Adrenal gland (tissue), 5 donors: ENCODE measurements around the gene GAL3ST1.
A peak's percentile ranks its signal among the peaks of the same experiment; 100 is the strongest.

Experiments used
- CTCF ChIP-seq, 6 experiments: fragments of 450-650 bp in 4 of 6; fragments of 200-600 bp in 2 of 6; sonication (generic) in 1 of 6; IDR thresholded peaks; 1 replicate in 5 of 6; 2 replicates in 1 of 6; pipeline versions ENCODE4 v1.5.1 to v1.8.0; 2016 to 2021; ENCODE audit warnings: antibody characterized with exemption in 6 of 6, mild to moderate bottlenecking in 2 of 6, moderate library complexity in 1 of 6
- POLR2A ChIP-seq, 2 donors: fragments of 450-650 bp; IDR thresholded peaks; one replicate each; pipeline ENCODE4 v1.6.1; 2017; ENCODE audit warnings: antibody characterized with exemption in 2 of 2, mild to moderate bottlenecking in 2 of 2, moderate library complexity in 1 of 2
- donor health status: DM: no; HTN: no; CAD: no.

- TF ChIP-seq POLR2A (IDR thresholded peaks at IDR 0.05), result peak in 1 of 2 donors; percentile 58
- TF ChIP-seq CTCF (IDR thresholded peaks at IDR 0.05), result no peak
Observed at GRCh38 chr22:30609260-30610185, 35.1 kb upstream of the GAL3ST1 start.
